HG03135 (cell line): ENCODE measurements around the gene ZNF593OS.

ENCODE experiments used
- ATAC-seq: cut with Tn5 transposase; IDR thresholded peaks from one replicate; pipeline ENCODE4 v1.9.1; 2021; ENCODE audit warnings: mild to moderate bottlenecking, moderate library complexity; ENCODE audit not compliant: unreplicated experiment

The ZNF593OS gene

DNA sequence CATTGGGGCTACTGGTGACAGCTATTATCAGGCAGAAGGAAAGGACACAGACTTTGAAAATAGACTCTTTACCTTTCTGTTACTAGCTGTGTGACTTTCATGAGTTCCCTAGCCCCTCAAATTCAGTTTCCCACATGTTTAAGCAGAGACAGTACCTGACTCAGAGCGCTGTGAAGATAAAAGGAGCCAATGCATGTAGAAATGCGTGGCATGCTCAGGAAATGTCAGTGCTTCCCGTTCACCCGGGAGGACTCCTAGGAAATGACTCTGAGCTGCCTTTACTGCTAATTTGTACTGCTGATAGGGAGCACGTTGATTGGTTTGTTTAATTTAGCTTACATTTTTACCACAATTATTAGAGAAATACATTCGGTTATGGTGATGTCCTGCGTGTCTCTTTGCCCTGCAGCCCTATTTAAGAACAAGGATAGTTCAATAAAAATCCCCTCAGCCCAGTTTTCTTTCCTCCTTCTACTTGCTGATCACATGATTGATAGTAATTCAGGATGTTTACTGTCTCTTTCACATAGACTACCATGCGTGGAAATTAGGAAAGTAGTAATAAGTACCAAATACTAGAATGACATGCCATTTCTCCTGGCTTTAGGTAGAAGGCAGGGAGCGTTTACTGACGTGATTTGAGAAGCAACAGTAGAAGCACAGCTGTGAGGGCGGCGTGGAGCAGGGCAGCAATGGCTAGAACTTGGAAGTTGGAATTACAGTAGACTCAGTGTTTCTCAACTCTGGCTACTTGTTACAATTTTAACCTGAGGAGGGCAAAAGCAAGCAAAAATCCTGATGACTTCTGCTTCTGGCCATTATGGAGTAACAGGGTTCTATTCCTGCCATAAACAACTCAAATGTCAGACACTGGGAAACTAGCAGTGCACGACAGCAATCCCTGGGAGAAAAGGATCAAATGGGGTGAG is 44.1 kb downstream of the ZNF593OS start:
- ATAC-seq: no peak

- peak; percentile 90 for ATAC-seq
Observed at GRCh38 chr1:26126321-26127084, 45.1 kb downstream of the ZNF593OS start.

- no peak for ATAC-seq
Observed at GRCh38 chr1:26125946-26126320, 45.7 kb downstream of the ZNF593OS start.

DNA sequence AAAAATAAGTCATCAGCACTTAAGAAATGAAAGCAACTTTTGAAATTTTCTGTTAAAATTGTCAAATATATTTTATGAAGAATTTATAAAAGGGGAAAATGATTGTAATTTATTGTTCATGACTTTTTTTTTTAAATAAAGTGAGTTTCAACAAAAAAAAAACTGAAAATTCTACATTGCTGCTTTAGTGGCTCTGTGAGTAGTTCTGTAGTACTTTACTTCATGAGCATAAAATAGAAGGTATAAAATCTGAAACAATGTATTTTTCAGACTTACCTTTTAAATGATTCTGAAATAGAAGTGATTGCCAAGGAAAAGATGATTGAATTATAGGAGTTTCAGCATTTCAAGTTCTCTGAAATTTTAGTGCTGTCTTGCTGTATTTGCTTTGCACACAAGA is 46.2 kb downstream of the ZNF593OS start:
- ATAC-seq: no peak

- no peak for ATAC-seq
Observed at GRCh38 chr1:26124418-26125331, 47.0 kb downstream of the ZNF593OS start.

DNA sequence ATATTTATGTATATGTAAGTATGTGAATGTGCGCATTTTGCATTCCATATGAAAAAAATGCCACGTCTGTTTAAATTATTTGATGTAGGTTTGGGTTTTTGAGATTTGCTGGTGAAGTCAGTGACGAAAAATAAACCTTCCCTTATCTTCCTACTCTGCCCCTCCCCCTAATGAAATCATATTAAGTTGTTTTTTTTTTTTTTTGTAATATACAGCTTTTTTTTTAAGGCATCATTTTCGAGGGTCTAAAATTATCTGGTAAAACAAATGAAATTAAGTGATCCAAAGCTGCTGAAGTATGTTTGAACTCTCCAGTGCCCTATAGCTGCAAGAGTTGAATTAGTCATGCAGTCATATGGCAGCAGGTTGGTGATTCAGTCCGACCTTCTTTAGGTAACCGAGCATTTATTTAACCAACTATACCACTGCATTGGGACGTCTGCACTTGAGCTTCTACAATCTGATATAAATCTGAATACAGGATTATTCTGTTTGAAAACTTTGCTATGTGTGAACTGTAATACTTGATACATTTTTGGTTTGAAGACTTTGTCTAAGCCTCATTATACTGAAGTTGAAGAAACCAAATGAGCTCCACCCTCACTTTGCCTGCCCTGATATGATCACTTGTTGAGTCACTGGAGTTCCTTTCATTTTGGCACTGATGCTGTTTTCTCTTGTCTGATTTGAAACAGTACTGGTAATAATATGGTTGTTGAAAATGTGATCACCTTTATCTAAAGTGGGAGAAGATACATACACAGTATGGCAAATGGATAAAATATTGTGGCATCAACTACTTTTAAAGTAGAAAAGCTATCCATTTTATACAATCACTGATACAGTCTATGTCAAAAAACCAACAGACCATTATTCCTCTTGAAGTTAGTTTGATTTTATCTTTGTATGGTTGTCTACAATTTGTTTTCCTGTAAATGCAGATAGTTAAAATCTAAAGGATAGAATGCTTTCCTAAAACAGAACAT is 48.4 kb downstream of the ZNF593OS start:
- no peak for ATAC-seq

DNA sequence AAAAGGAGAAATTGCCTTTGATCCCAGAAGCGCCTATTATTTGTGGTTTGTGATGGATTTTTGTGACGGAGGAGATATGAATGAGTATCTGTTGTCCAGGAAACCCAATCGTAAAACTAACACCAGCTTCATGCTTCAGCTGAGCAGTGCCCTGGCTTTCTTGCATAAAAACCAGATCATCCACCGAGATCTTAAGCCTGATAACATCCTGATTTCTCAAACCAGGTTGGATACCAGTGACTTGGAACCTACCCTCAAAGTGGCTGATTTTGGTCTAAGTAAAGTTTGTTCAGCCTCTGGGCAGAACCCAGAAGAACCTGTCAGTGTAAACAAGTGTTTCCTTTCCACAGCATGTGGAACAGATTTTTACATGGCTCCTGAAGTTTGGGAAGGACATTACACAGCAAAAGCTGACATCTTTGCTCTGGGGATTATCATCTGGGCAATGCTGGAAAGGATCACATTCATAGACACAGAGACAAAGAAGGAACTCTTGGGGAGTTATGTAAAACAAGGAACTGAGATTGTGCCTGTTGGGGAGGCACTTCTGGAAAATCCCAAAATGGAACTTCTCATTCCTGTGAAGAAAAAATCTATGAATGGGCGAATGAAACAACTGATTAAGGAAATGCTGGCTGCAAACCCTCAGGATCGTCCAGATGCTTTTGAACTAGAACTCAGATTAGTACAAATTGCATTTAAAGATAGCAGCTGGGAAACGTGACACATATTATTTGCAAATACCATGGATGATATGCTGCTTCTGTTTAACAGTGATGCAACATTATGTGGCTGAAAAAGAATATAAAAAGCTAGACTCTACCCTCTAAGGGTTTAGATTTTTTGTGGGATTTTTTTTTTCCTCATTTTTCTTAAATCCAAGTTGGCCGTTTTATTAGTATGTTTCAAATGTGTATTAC is 49.5 kb downstream of the ZNF593OS start:
- no peak for ATAC-seq

GRCh38 chr1:26119892-26120608 is 51.6 kb downstream of the ZNF593OS start:
- no peak for ATAC-seq
